ENCODE measurements around the gene NR4A1.

NR4A1 gene

DNA sequence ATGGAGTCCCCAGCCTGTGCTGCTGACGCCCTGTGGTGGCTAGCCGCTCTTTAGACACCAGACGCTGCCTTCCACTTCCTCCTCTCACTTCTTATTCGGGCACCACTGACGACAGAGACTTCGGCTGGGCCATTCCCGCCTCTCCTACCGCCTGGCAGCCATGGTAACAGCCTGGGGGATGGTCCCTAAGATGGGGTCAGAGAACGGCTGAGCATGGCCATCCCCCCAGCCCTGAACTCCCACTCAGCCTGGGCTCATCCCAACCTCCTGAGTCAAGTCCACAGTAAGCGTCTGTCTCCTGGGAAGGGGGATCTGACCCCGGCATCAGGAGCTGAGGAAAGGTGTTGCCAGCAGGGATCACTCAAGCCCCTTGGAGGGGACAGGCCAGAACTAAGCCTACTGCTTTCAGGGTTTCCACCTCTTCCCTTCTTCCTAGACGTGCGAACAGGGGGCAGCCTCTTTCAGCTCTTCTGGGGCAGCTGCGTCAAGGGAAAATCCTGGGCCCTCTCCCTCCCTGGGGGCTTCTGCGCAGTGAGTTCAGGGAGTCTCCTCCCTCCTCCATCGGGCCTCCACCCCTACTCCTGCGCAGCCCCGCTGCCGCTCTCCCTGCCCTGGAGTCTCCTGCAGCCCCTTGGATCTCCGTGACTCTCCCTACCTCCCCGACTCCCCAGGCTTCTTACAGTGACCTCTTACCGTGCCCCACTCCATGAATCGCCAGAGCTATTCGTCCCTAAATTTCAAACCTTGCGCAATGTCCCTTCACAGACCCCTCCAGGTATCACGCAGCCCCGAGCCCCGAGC, 45.1 kb upstream of the NR4A1 start:
- TF ChIP-seq FOXP2 (optimal IDR thresholded peaks at IDR 0.05; ENCODE audit: borderline replicate concordance, extremely low read depth, extremely low read length, insufficient read depth) (no peak), SIN3A (IDR thresholded peaks at IDR 0.05; ENCODE audit: borderline replicate concordance, insufficient read depth, low read length) (no peak), POLR2AphosphoS5 (IDR thresholded peaks at IDR 0.05; ENCODE audit: low read depth, low read length) (no peak), TAF1 (IDR thresholded peaks at IDR 0.05; ENCODE audit: borderline replicate concordance, insufficient read depth, low read length) (no peak), REST (IDR thresholded peaks at IDR 0.05; ENCODE audit: insufficient read depth in 1 of 2, low read depth in 2 of 2, low read length in 2 of 2) (no peak)

DNA sequence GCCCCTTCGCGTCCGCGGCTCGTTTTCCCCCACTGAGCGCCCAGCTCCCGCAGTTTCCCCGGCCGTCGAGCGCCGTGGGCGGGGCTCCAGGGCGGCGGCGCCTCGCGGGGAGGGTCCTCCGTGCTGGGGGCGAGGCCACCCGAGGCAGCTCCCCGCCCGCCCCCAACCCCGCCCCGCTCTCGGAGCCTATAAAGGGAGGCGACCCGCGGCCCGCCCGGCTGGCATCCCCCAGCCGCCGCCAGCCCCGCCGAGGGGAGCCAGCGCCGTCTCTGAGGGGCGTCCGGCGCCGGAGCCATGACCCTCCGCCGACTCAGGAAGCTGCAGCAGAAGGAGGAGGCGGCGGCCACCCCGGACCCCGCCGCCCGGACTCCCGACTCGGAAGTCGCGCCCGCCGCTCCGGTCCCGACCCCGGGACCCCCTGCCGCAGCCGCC, 44.5 kb upstream of the NR4A1 start, which contains the start of gene TAMALIN:
TAMALIN (plus strand) TSS at position 221 of the 432 bp plus-strand sequence; CDS start at position 295, 74 bp downstream.
- TF ChIP-seq POLR2AphosphoS5 (IDR thresholded peaks at IDR 0.05; ENCODE audit: low read depth, low read length): peak; percentile 74
- no peak for TF ChIP-seq REST (IDR thresholded peaks at IDR 0.05; ENCODE audit: insufficient read depth in 1 of 2, low read depth in 2 of 2, low read length in 2 of 2)
- no peak for TF ChIP-seq SIN3A (IDR thresholded peaks at IDR 0.05; ENCODE audit: borderline replicate concordance, insufficient read depth, low read length)

DNA sequence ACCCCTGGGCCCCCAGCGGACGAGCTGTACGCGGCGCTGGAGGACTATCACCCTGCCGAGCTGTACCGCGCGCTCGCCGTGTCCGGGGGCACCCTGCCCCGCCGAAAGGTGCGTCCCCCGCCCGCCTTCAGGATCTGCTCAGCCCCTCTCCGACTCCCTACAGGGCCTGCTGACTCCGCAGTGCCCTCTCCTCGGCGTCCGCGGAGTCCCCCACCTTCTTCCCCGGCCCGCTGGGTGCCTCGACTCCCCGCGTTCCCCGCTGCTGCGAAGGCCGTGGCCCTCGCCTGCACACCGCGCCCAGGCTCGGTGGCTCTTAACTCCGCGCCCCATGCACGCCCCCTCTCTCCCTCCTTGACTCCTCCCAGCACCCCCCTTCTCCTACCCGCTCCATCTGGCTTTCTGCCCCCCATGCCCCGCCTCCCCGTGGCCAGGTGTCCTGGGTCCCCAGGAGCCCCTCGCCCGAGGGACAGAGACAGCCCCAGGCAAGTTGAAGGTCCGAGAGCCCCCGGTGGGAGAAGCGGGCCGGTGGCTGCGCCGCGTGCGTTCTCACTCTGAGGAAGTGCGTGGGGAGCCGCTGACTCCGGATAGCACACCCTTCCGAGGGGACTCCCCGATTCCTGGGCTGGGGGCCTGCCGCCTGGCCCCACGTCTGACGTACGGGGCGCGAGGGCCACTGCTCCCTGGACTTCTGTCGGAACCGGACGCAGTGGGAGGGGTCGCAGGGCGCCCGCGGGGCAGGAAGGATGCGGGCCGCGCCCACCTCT, 43.9 kb upstream of the NR4A1 start:
- TF ChIP-seq POLR2AphosphoS5 (IDR thresholded peaks at IDR 0.05; ENCODE audit: low read depth, low read length) (no peak; the same call in 1 of the 2 replicates), TAF1 (IDR thresholded peaks at IDR 0.05; ENCODE audit: borderline replicate concordance, insufficient read depth, low read length) (no peak), SIN3A (IDR thresholded peaks at IDR 0.05; ENCODE audit: borderline replicate concordance, insufficient read depth, low read length) (no peak), REST (IDR thresholded peaks at IDR 0.05; ENCODE audit: insufficient read depth in 1 of 2, low read depth in 2 of 2, low read length in 2 of 2) (no peak), FOXP2 (optimal IDR thresholded peaks at IDR 0.05; ENCODE audit: borderline replicate concordance, extremely low read depth, extremely low read length, insufficient read depth) (peak; percentile 12)

GRCh38 chr12:52007982-52008510, 43.2 kb upstream of the NR4A1 start:
- TF ChIP-seq TAF1 (IDR thresholded peaks at IDR 0.05; ENCODE audit: borderline replicate concordance, insufficient read depth, low read length): no peak
- no peak for TF ChIP-seq SIN3A (IDR thresholded peaks at IDR 0.05; ENCODE audit: borderline replicate concordance, insufficient read depth, low read length)
- TF ChIP-seq REST (IDR thresholded peaks at IDR 0.05; ENCODE audit: insufficient read depth in 1 of 2, low read depth in 2 of 2, low read length in 2 of 2): no peak
- no peak for TF ChIP-seq FOXP2 (optimal IDR thresholded peaks at IDR 0.05; ENCODE audit: borderline replicate concordance, extremely low read depth, extremely low read length, insufficient read depth)
- TF ChIP-seq POLR2AphosphoS5 (IDR thresholded peaks at IDR 0.05; ENCODE audit: low read depth, low read length): no peak

All from PFSK-1 (cell line).